Pancreas (tissue), 10 donors: ENCODE data around the gene SMYD1. TPM values are rescaled to one million over a fixed set of nuclear protein-coding genes. Genes with fewer than 3 reads are reported as not detected.

ENCODE experiments used
- ATAC-seq, 4 donors: fragments of 200-7000 bp; cut with Tn5 transposase; one replicate each; pipeline versions ENCODE4 v1.8.0 to v1.9.1; 2020; ENCODE audit warnings: mild to moderate bottlenecking in 4 of 4, moderate library complexity in 4 of 4
- DNase-seq, 6 donors: peaks; one replicate each; pipeline ENCODE4 v3.0.0-alpha.2; 2020
- FAIRE-seq: peaks from 2 replicates; lab custom pipeline; 2012; peaks lifted over from hg19 to GRCh38; lab: Jason Lieb, UNC
- H3K27ac ChIP-seq, 4 donors: fragments of 200-600 bp; sonication (generic); 1 replicate in 3 of 4; 2 replicates in 1 of 4; pipeline versions ENCODE4 v1.5.0 to v1.8.0; 2020
- H3K27me3 ChIP-seq, 4 donors: fragments of 200-600 bp; one replicate each; pipeline ENCODE4 v1.8.0; 2021
- H3K36me3 ChIP-seq, 3 donors: fragments of 200-600 bp; sonication (generic) in 1 of 3; one replicate each; pipeline versions ENCODE4 v1.5.0 to v1.8.0; 2020 to 2021
- H3K4me1 ChIP-seq, 3 donors: fragments of 200-600 bp; one replicate each; pipeline ENCODE4 v1.8.0; 2021
- H3K4me3 ChIP-seq, 4 donors: fragments of 200-600 bp; sonication (generic) in 2 of 4; one replicate each; pipeline versions ENCODE4 v1.5.0 to v1.8.0; 2020 to 2021
- H3K9me3 ChIP-seq, 4 donors: fragments of 200-600 bp; one replicate each; pipeline ENCODE4 v1.8.0; 2021
- CTCF ChIP-seq, 4 donors: fragments of 200-600 bp; sonication (generic) in 3 of 4; IDR thresholded peaks; one replicate each; pipeline versions ENCODE4 v1.5.0 to v1.8.0; 2021; ENCODE audit warnings: antibody characterized with exemption in 4 of 4
- WGBS, 2 donors: extraction: QIAGEN DNeasy Blood & Tissue Kit; methylation state at CpG; one replicate each; pipeline ENCODE4 v1.1.7; 2013; 5-methylcytosine and 5-hydroxymethylcytosine counted together
- intact Hi-C, 3 donors: fragments of 100-400 bp; cut with DNase I; formaldehyde crosslinking; loops; one replicate each; pipeline versions ENCODE4 v1.11.1 to v1.14.2; 2022
- polyA plus RNA-seq, 2 donors: library from polyadenylated mRNA; stranded (reverse); fragments of 200-250 nt; gene quantifications; one replicate each; pipeline ENCODE4 v1.2.3, GENCODE V29; 2013
- total RNA-seq, 6 donors: library from RNA; stranded (reverse); fragmentation: NEBNext Ultra II Directional in 4 of 6; extraction: Animal tissue kit (Norgen Biotek cat#: 25700) in 4 of 6; gene quantifications; one replicate each; pipeline versions ENCODE4 v1.2.1 to v1.2.4, GENCODE V29; 2021 to 2023
- donor health status: healthy with polysubstance abuse.
- donor health status: DM: no; HTN: no; CAD: no; lungs with moderate emphysema.
- donor health status: DM: no; HTN: no; CAD: no.
- donor health status: control.
- donor health status: control.
- donor health status: Bipolar disorder and iron deficiency.
- donor health status: DM: yes; HTN: yes; CAD: no.
- donor health status: DM: no; HTN: no; CAD: no.
- donor health status: DM: no; HTN: no; CAD: no.
- donor health status: DM: yes; HTN: yes; CAD: no.

Gene SMYD1
- total and polyA plus RNA-seq, 8 donors, result 0.06 to 0.16 TPM; not detected in 6

GRCh38 chr2:88087763-88088162, 20.1 kb downstream of the SMYD1 start:
- Histone ChIP-seq H3K36me3 (no peaks in the 10 kb centered on the region), H3K4me3 (no peak overlapping the region), H3K27ac (no peak overlapping the region), H3K9me3 (no peaks in the 10 kb centered on the region), H3K27me3 (no peaks in the 10 kb centered on the region), H3K4me1 (no peaks in the 10 kb centered on the region)
- ATAC-seq (no peak), DNase-seq (no peak), FAIRE-seq (no peak)
- no peak for TF ChIP-seq CTCF (IDR thresholded peaks at IDR 0.05)
- intact Hi-C loops, result no loop called here
- 87 to 89% methylated on average over 17 of the region's 17 CpGs for WGBS, 2 donors

DNA sequence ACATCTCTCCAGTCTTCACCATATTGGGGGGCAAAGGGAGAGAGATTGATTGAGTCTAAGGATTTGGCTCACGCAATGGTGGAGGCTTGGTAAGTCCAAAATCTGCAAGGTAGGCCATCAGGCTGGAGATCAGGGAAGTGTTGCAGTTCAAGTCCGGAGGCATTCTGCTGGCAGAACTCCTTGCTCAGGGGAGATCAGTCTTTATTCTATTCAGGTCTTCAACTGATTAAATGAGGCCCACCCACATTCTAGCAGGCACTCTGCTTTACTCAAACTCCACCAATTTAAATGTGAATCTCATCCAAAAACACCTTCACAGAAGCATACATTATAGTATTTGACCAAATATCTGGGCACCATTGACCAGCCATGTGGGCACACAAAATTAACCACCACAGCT, 21.4 kb downstream of the SMYD1 start:
- intact Hi-C loops, result no loop called here
- no peaks in the 10 kb centered on the region for H3K27me3 ChIP-seq
- no peak overlapping the region for H3K27ac ChIP-seq
- FAIRE-seq (no peak), DNase-seq (no peak), ATAC-seq (no peak)
- H3K4me1 ChIP-seq, result no peaks in the 10 kb centered on the region
- 89 to 93% methylated on average over 2 of the region's 2 CpGs for WGBS, 2 donors
- no peak for TF ChIP-seq CTCF (IDR thresholded peaks at IDR 0.05)
- no peaks in the 10 kb centered on the region for H3K36me3 ChIP-seq
- no peaks in the 10 kb centered on the region for H3K9me3 ChIP-seq
- no peak overlapping the region for H3K4me3 ChIP-seq

DNA sequence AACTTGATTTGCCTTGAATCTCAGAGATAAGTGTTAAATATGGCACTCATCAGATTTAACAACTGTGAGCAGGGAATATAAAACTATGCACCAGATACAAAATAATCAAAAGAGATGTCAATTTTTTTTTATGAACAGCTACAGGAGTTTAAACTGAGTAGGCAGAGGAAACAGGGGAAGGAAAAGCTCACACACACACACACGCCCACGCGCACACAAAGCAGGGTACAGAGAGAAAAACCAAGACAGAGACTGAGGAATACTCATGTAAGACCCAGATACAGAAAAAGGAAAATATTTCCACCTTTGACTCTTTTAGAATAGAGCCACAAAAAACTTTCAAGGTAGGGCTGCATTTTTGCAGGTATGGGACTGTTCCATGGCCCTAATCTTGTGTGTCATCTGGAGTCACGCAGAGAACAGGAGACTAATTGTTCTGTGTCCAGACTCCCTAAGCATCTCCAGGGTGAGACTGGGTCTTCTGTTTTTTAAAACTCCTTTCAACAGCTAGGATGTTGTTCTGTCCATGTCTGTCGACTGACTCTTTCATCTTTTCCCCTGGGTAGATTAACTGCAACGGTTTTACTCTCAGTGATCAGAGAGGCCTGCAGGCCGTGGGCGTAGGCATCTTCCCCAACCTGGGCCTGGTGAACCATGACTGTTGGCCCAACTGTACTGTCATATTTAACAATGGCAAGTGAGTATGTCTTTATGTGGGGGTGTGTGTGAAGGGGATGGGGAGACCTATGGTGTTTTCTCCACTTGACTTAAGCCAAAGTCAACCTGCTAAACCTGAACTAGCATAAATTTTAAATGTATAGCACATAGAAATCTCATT, 23.0 kb downstream of the SMYD1 start:
- ATAC-seq, result no peak
- 78 to 86% methylated on average over 8 of the region's 8 CpGs for WGBS, 2 donors
- intact Hi-C loops, result no loop called here

GRCh38 chr2:88091943-88092342, 24.3 kb downstream of the SMYD1 start:
- no peak for ATAC-seq
- Histone ChIP-seq H3K27ac (no peak overlapping the region), H3K4me1 (no peaks in the 10 kb centered on the region), H3K4me3 (no peak overlapping the region), H3K27me3 (no peaks in the 10 kb centered on the region), H3K9me3 (no peaks in the 10 kb centered on the region), H3K36me3 (no peaks in the 10 kb centered on the region)
- TF ChIP-seq CTCF (IDR thresholded peaks at IDR 0.05), result no peak
- WGBS, 2 donors, result 56 to 81% methylated on average over 3 of the region's 3 CpGs
- no peak for FAIRE-seq
- intact Hi-C loops, result no loop called here
- no peak for DNase-seq

More for the DNA sequence above, 23.0 kb downstream of the SMYD1 start:
- H3K27ac ChIP-seq, result no peak overlapping the region
- FAIRE-seq, result no peak
- no peaks in the 10 kb centered on the region for H3K36me3 ChIP-seq
- H3K4me3 ChIP-seq, result no peak overlapping the region
- H3K9me3 ChIP-seq, result no peaks in the 10 kb centered on the region
- H3K4me1 ChIP-seq, result no peaks in the 10 kb centered on the region
- no peak for TF ChIP-seq CTCF (IDR thresholded peaks at IDR 0.05)
- DNase-seq, result no peak
- H3K27me3 ChIP-seq, result no peaks in the 10 kb centered on the region

DNA sequence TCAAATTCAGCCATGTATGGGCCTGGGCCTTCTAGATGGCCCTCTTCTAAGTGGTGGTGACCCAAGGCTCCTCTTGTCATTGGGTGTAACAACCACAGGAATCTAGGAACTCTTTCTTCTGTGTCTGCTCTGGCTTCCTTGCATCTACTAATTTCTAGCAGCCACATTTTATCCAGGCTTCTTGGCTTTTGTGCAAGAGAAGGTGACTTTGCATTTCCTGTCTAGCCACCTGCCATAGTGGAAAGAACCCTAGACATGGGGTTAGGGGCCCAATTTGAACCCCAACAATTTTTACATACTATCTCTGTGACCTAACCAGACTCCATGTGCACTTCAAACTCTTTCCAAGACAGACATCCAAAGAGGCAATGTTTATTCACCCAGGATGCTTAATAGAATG, 25.1 kb downstream of the SMYD1 start:
- ATAC-seq (no peak), DNase-seq (no peak), FAIRE-seq (no peak)
- H3K27ac ChIP-seq, result no peak overlapping the region
- H3K4me1 ChIP-seq, result no peaks in the 10 kb centered on the region
- no peaks in the 10 kb centered on the region for H3K27me3 ChIP-seq
- no peaks in the 10 kb centered on the region for H3K9me3 ChIP-seq
- intact Hi-C loops, result no loop called here
- no peak for TF ChIP-seq CTCF (IDR thresholded peaks at IDR 0.05)
- no peak overlapping the region for H3K4me3 ChIP-seq
- no peaks in the 10 kb centered on the region for H3K36me3 ChIP-seq
